ENCODE data around the gene NLGN1. TPM values are rescaled to one million over a fixed set of nuclear protein-coding genes. Genes with fewer than 3 reads are reported as not detected.

The NLGN1 gene
- total and polyA plus RNA-seq, 9 of the 15 experiments (the other 6 are each of a cell fraction or from before 2014, with no cell fraction given): under 0.01 to 0.01 TPM; not detected in 7

GRCh38 chr3:173869766-173870165, 472.2 kb downstream of the NLGN1 start:
- Histone ChIP-seq H3K4me1 (replicated peaks in 1 of 2; ENCODE audit: control insufficient read depth in 2 of 2, insufficient read depth in 2 of 2, low read length in 2 of 2) (no peaks in the 10 kb centered on the region), H2AFZ (ENCODE audit: low read depth, low read length) (no peak overlapping the region), H3K4me2 (ENCODE audit: insufficient read depth, low read length) (no peak overlapping the region), H4K20me1 (replicated peaks; ENCODE audit: control insufficient read depth, insufficient read depth, low read length) (no peaks in the 10 kb centered on the region), H3K79me2 (ENCODE audit: control insufficient read depth, insufficient read depth, low read length) (no peaks in the 10 kb centered on the region), H3K4me3 (no peak overlapping the region), H3K9ac (ENCODE audit: insufficient read depth in 1 of 2, low read depth in 2 of 2, low read length in 2 of 2) (no peak overlapping the region), H3K9me3 (replicated peaks; ENCODE audit: control insufficient read depth, insufficient read depth, low read depth, low read length) (0 out of 2 replicates have a peak, but pooled peaks cover 2% of the 10 kb centered on the region), H3K27ac (ENCODE audit: extremely low read depth, low read depth, low read length) (no peak overlapping the region), H3K9me1 (ENCODE audit: control insufficient read depth, insufficient read depth, low read length) (no peaks in the 10 kb centered on the region), H3K27me3 (ENCODE audit: control insufficient read depth in 2 of 2, insufficient read depth in 2 of 2, low read length in 2 of 2) (no peaks in the 10 kb centered on the region), H3K36me3 (ENCODE audit: control insufficient read depth, insufficient read depth, low read length) (no peaks in the 10 kb centered on the region)
- no peak for DNase-seq (ENCODE audit: extremely low read depth in 1 of 4, low spot score in 3 of 4)
- whole genome bisulfite sequencing (ENCODE audit: insufficient coverage, low coverage, missing lambda C conversion rate): 2% methylated on average over 3 of the region's 3 CpGs
- TF ChIP-seq MAFF (IDR thresholded peaks at IDR 0.05; ENCODE audit: low read length) (no peak), ATF6 (CRISPR knock-in tag; IDR thresholded peaks at IDR 0.05) (no peak), ZNF217 (CRISPR knock-in tag; IDR thresholded peaks at IDR 0.05) (no peak), HMGN3 (IDR thresholded peaks at IDR 0.05; ENCODE audit: borderline replicate concordance, extremely low read depth, insufficient read length, low read depth, low read length) (no peak), ETV1 (tag; conservative IDR thresholded peaks at IDR 0.05; ENCODE audit: low read depth) (no peak), ELK3 (CRISPR knock-in tag; IDR thresholded peaks at IDR 0.05) (no peak), ZNF143 (CRISPR knock-in tag; IDR thresholded peaks at IDR 0.05) (no peak)
- no peak for FAIRE-seq
- no TSS peak for BruUV-seq (replicated peaks)
- ChIA-PET POLR2A (no interaction called here), CTCF (ENCODE audit: low intra/inter-chr PET ratio) (no interaction called here)
- in situ Hi-C loops (cut with MboI) (no loop called here), intact Hi-C loops (cut with micrococcal nuclease) (loop anchor here (10.0 kb wide), 1 partner anchor 885 kb away; no protein-coding TSS in a partner anchor)
- no peak for ATAC-seq
